Retinal pigment epithelial cell (primary cell): ENCODE results near the gene MUC5AC.

ENCODE experiments used
- DNase-seq: peaks from one replicate; pipeline ENCODE4 v3.0.0-alpha.2; 2010; ENCODE audit warnings: low read depth
- H3K4me3 ChIP-seq: 2 replicates; pipeline ENCODE4 v1.5.1; 2011; ENCODE audit warnings: mild to moderate bottlenecking, low read length, control low read depth, moderate library complexity
- CTCF ChIP-seq: conservative IDR thresholded peaks from 2 replicates; pipeline ENCODE4 v1.5.1; 2011; ENCODE audit warnings: low read depth, low read length, control low read depth, inconsistent platforms

The MUC5AC gene

GRCh38 chr11:1177020-1177770 is 19.4 kb downstream of the MUC5AC start:
- no peak overlapping the region for H3K4me3 ChIP-seq
- no peak for TF ChIP-seq CTCF
- no peak for DNase-seq

GRCh38 chr11:1177771-1178090 is 20.0 kb downstream of the MUC5AC start:
- DNase-seq: no peak
- TF ChIP-seq CTCF: no peak
- H3K4me3 ChIP-seq: no peak overlapping the region

GRCh38 chr11:1178201-1178885 is 20.6 kb downstream of the MUC5AC start:
- H3K4me3 ChIP-seq: no peak overlapping the region
- TF ChIP-seq CTCF: no peak
- DNase-seq: no peak

- H3K4me3 ChIP-seq: no peak overlapping the region
- no peak for TF ChIP-seq CTCF
- no peak for DNase-seq
Observed at GRCh38 chr11:1178906-1179305, 21.2 kb downstream of the MUC5AC start.

- DNase-seq: no peak
- no peak for TF ChIP-seq CTCF
- no peak overlapping the region for H3K4me3 ChIP-seq
Observed at GRCh38 chr11:1179641-1180040, 21.9 kb downstream of the MUC5AC start.

GRCh38 chr11:1180171-1180570 is 22.4 kb downstream of the MUC5AC start:
- DNase-seq: no peak
- no peak overlapping the region for H3K4me3 ChIP-seq
- no peak for TF ChIP-seq CTCF

- no peak for DNase-seq
- no peak overlapping the region for H3K4me3 ChIP-seq
- no peak for TF ChIP-seq CTCF
Observed at GRCh38 chr11:1180947-1181391, 23.2 kb downstream of the MUC5AC start.
